Activated B cell treated with CpG ODN at 0.5 μM for 24 hours (primary cell): ENCODE measurements around the gene SECISBP2. TPM values are rescaled to one million over a fixed set of nuclear protein-coding genes. Genes with fewer than 3 reads are reported as not detected.
A peak's percentile ranks its signal among the peaks of the same experiment; 100 is the strongest.

ENCODE experiments used
- ATAC-seq: fragments of 200-7000 bp; cut with Tn5 transposase; one replicate; pipeline ENCODE4 v1.10.0; 2021; ENCODE audit warnings: low read depth, mild to moderate bottlenecking, moderate library complexity
- CTCF ChIA-PET: fragments of 350-600 bp; sonication (Branson Sonifier 250); formaldehyde crosslinking; loops from one replicate; lab custom pipeline; 2021; ENCODE audit warnings: antibody characterized with exemption; lab: Charles Lee
- POLR2A ChIA-PET: fragments of 350-600 bp; sonication (Branson Sonifier 250); formaldehyde crosslinking; loops from one replicate; lab custom pipeline; 2021; ENCODE audit warnings: antibody characterized with exemption; lab: Charles Lee
- DNase-seq: peaks from one replicate; pipeline ENCODE4 v3.0.0; 2022
- H3K27ac Mint-ChIP-seq: one replicate; pipeline ENCODE4 v1.8.0; 2020; ENCODE audit warnings: mixed read lengths
- H3K27me3 Mint-ChIP-seq: one replicate; pipeline ENCODE4 v1.8.0; 2021; ENCODE audit warnings: mixed read lengths
- H3K36me3 Mint-ChIP-seq: one replicate; pipeline ENCODE4 v1.8.0; 2021; ENCODE audit warnings: low read depth, mixed read lengths
- H3K4me1 Mint-ChIP-seq: one replicate; pipeline ENCODE4 v1.8.0; 2021; ENCODE audit warnings: mixed read lengths
- H3K4me3 Mint-ChIP-seq: one replicate; pipeline ENCODE4 v1.8.0; 2020; ENCODE audit warnings: mild to moderate bottlenecking, mixed read lengths
- H3K9me3 Mint-ChIP-seq: one replicate; pipeline ENCODE4 v1.8.0; 2020; ENCODE audit warnings: mixed read lengths
- intact Hi-C: fragments of 100-400 bp; cut with micrococcal nuclease; formaldehyde crosslinking; loops from one replicate; pipeline ENCODE4 v1.15.1; 2024
- total RNA-seq: library from RNA; stranded (reverse); gene quantifications from 2 replicates; pipeline ENCODE4 v1.2.3, GENCODE V29; 2022
- TF ChIP-seq, protein P1 (sequence below): fragments of 200-600 bp; IDR thresholded peaks from one replicate; pipeline ENCODE4 v1.8.0; 2022; ENCODE audit warnings: antibody characterized with exemption, mild to moderate bottlenecking

Gene SECISBP2
- total RNA-seq, 1 donor from 2014 or later, result 97.1 TPM

- TF ChIP-seq, protein P1, sequence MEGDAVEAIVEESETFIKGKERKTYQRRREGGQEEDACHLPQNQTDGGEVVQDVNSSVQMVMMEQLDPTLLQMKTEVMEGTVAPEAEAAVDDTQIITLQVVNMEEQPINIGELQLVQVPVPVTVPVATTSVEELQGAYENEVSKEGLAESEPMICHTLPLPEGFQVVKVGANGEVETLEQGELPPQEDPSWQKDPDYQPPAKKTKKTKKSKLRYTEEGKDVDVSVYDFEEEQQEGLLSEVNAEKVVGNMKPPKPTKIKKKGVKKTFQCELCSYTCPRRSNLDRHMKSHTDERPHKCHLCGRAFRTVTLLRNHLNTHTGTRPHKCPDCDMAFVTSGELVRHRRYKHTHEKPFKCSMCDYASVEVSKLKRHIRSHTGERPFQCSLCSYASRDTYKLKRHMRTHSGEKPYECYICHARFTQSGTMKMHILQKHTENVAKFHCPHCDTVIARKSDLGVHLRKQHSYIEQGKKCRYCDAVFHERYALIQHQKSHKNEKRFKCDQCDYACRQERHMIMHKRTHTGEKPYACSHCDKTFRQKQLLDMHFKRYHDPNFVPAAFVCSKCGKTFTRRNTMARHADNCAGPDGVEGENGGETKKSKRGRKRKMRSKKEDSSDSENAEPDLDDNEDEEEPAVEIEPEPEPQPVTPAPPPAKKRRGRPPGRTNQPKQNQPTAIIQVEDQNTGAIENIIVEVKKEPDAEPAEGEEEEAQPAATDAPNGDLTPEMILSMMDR, result no peak
- no peak overlapping the region for H3K27ac Mint-ChIP-seq
- CTCF ChIA-PET, result no interaction called here
- H3K4me1 Mint-ChIP-seq, result peaks cover 4% of the 10 kb centered on the region
- ATAC-seq, result no peak
- no peak for DNase-seq
- intact Hi-C loops, result no loop called here
- H3K27me3 Mint-ChIP-seq, result no peaks in the 10 kb centered on the region
- H3K4me3 Mint-ChIP-seq, result no peak overlapping the region
- POLR2A ChIA-PET, result no interaction called here
- no peaks in the 10 kb centered on the region for H3K9me3 Mint-ChIP-seq
- peaks cover 95% of the 10 kb centered on the region for H3K36me3 Mint-ChIP-seq
Observed at GRCh38 chr9:89394412-89394811, 76.1 kb downstream of the SECISBP2 start.

GRCh38 chr9:89395931-89396710 is 77.8 kb downstream of the SECISBP2 start:
- H3K27ac Mint-ChIP-seq, result no peak overlapping the region
- ATAC-seq (no peak), DNase-seq (no peak)
- no peaks in the 10 kb centered on the region for H3K27me3 Mint-ChIP-seq
- TF ChIP-seq, protein P1, result no peak
- H3K4me3 Mint-ChIP-seq, result no peak overlapping the region
- peaks cover 85% of the 10 kb centered on the region for H3K36me3 Mint-ChIP-seq
- CTCF ChIA-PET, result no interaction called here
- POLR2A ChIA-PET, result interaction anchor here (0.5 kb wide), 1 partner anchor 55 kb away, joined by 6 read pairs; no protein-coding TSS in a partner anchor
- H3K4me1 Mint-ChIP-seq, result peaks cover 19% of the 10 kb centered on the region
- intact Hi-C loops, result no loop called here
- no peaks in the 10 kb centered on the region for H3K9me3 Mint-ChIP-seq

GRCh38 chr9:89397471-89397870 is 79.2 kb downstream of the SECISBP2 start:
- DNase-seq (no peak), ATAC-seq (no peak)
- Mint-ChIP-seq H3K9me3 (no peaks in the 10 kb centered on the region), H3K36me3 (peaks cover 85% of the 10 kb centered on the region), H3K27ac (peak overlapping the region; percentile 50), H3K27me3 (no peaks in the 10 kb centered on the region), H3K4me1 (peaks cover 33% of the 10 kb centered on the region), H3K4me3 (no peak overlapping the region)
- TF ChIP-seq, protein P1, result no peak
- intact Hi-C loops, result no loop called here
- ChIA-PET CTCF (interaction anchor here (1.2 kb wide), 1 partner anchor 32 kb away, joined by 4 read pairs; no protein-coding TSS in a partner anchor), POLR2A (interaction anchor here (0.7 kb wide), 1 partner anchor 142 kb away, joined by 3 read pairs; no protein-coding TSS in a partner anchor)

- Mint-ChIP-seq H3K27ac (peak overlapping the region; percentile 90), H3K4me1 (peaks cover 43% of the 10 kb centered on the region), H3K4me3 (no peak overlapping the region), H3K27me3 (no peaks in the 10 kb centered on the region), H3K9me3 (no peaks in the 10 kb centered on the region), H3K36me3 (peaks cover 83% of the 10 kb centered on the region)
- ATAC-seq, result no peak
- ChIA-PET POLR2A (interaction anchor here (0.6 kb wide), 1 partner anchor 72 kb away, joined by 5 read pairs; no protein-coding TSS in a partner anchor), CTCF (interaction anchor here (2.3 kb wide), 1 partner anchor 150 kb away, joined by 11 read pairs; no protein-coding TSS in a partner anchor)
- TF ChIP-seq, protein P1, result no peak
- intact Hi-C loops, result no loop called here
- DNase-seq, result no peak
Observed at GRCh38 chr9:89398621-89399020, 80.3 kb downstream of the SECISBP2 start.
